Epithelial cell of proximal tubule (primary cell): Measurements from ENCODE around the gene SPOP. TPM values are rescaled to one million over a fixed set of nuclear protein-coding genes. Genes with fewer than 3 reads are reported as not detected.

Experiments used
- DNase-seq: peaks from one replicate; pipeline ENCODE4 v3.0.0-alpha.2; 2011; ENCODE audit warnings: low read depth
- H3K4me3 ChIP-seq: 2 replicates; pipeline ENCODE4 v1.5.1; 2011; ENCODE audit warnings: low read depth, mild to moderate bottlenecking, low read length
- CTCF ChIP-seq: conservative IDR thresholded peaks from 2 replicates; pipeline ENCODE4 v1.5.1; 2012; ENCODE audit warnings: low read depth, mild to moderate bottlenecking, low read length
- total RNA-seq: library from RNA; depleted of rRNA; stranded (reverse); fragments of >200 nt; gene quantifications from 2 replicates; pipeline ENCODE4 v1.2.3, GENCODE V29; 2015

The SPOP gene
- total RNA-seq, 1 donor from 2014 or later, result 26.2 TPM

GRCh38 chr17:49582789-49583188 is 95.1 kb downstream of the SPOP start:
- no peak overlapping the region for H3K4me3 ChIP-seq
- DNase-seq, result no peak
- no peak for TF ChIP-seq CTCF

GRCh38 chr17:49582055-49582722 is 95.7 kb downstream of the SPOP start:
- TF ChIP-seq CTCF, result no peak
- H3K4me3 ChIP-seq, result no peak overlapping the region
- DNase-seq, result no peak

- TF ChIP-seq CTCF, result no peak
- no peak overlapping the region for H3K4me3 ChIP-seq
- DNase-seq, result no peak
Measured at GRCh38 chr17:49581648-49581998, 96.3 kb downstream of the SPOP start.

- no peak for DNase-seq
- H3K4me3 ChIP-seq, result no peak overlapping the region
- TF ChIP-seq CTCF, result no peak
Measured at GRCh38 chr17:49580981-49581647, 96.8 kb downstream of the SPOP start.

GRCh38 chr17:49580055-49580721 is 97.7 kb downstream of the SPOP start:
- no peak for TF ChIP-seq CTCF
- DNase-seq, result no peak

GRCh38 chr17:49579522-49579921 is 98.4 kb downstream of the SPOP start:
- no peak for TF ChIP-seq CTCF
- no peak for DNase-seq

More at GRCh38 chr17:49580055-49580721, 97.7 kb downstream of the SPOP start:
- no peak overlapping the region for H3K4me3 ChIP-seq

More at GRCh38 chr17:49579522-49579921, 98.4 kb downstream of the SPOP start:
- H3K4me3 ChIP-seq, result no peak overlapping the region
